A549 (cell line): ENCODE data around the gene NPFFR1. TPM values are rescaled to one million over a fixed set of nuclear protein-coding genes. Genes with fewer than 3 reads are reported as not detected.

ENCODE experiments used
- ATAC-seq, 2 experiments: fragments of 200-7000 bp in 1 of 2; fragments of >200 bp in 1 of 2; cut with Nextera tagmentation in 1 of 2; cut with Tn5 transposase in 1 of 2; 3 replicates each; pipeline versions ENCODE4 v1.8.0 to v1.9.1; 2018 to 2020; ENCODE audit warnings: mild to moderate bottlenecking in 1 of 2, moderate library complexity in 1 of 2
- CTCF ChIA-PET: fragments of 300-600 bp; sonication (Branson Sonifier 250); formaldehyde crosslinking; extraction: SDS; loops from one replicate; lab custom pipeline; 2021; ENCODE audit warnings: antibody characterized with exemption, inconsistent platforms; lab: Yijun Ruan, JAX
- POLR2A ChIA-PET: fragments of 350-600 bp; formaldehyde crosslinking; extraction: SDS; loops from one replicate; lab custom pipeline; 2021; ENCODE audit warnings: antibody characterized with exemption, inconsistent platforms; lab: Yijun Ruan, JAX
- DNase-seq, 2 experiments: peaks; one replicate each; pipeline versions ENCODE4 v3.0.0 to v3.0.0-alpha.2; 2011 to 2016; ENCODE audit warnings: low read depth in 1 of 2, low spot score in 1 of 2
- FAIRE-seq: peaks from 2 replicates; lab custom pipeline; 2011; peaks lifted over from hg19 to GRCh38; lab: Jason Lieb, UNC
- H3K27ac ChIP-seq, 2 experiments: fragments of >200 bp; sonication (Bioruptor Twin); formaldehyde crosslinking; 3 replicates each; pipeline ENCODE4 v1.5.1; 2016 to 2017
- H3K4me1 ChIP-seq: fragments of >200 bp; sonication (Bioruptor Twin); formaldehyde crosslinking; 3 replicates; pipeline ENCODE4 v1.6.1; 2016
- H3K4me2 ChIP-seq: fragments of >200 bp; sonication (Bioruptor Twin); formaldehyde crosslinking; 3 replicates; pipeline ENCODE4 v1.6.1; 2016
- H3K4me3 ChIP-seq: fragments of >200 bp; sonication (Bioruptor Twin); formaldehyde crosslinking; 3 replicates; pipeline ENCODE4 v1.5.1; 2016
- H3K9me3 ChIP-seq: fragments of >200 bp; sonication (Bioruptor Twin); formaldehyde crosslinking; 3 replicates; pipeline ENCODE4 v1.6.1; 2016
- CEBPB ChIP-seq, 2 experiments: fragments of >200 bp in 1 of 2; sonication (Bioruptor Twin) in 1 of 2; formaldehyde crosslinking in 1 of 2; IDR thresholded peaks; 2 replicates each; pipeline ENCODE4 v1.6.1; 2012 to 2016
- CHD2 ChIP-seq: fragments of 150-350 bp; IDR thresholded peaks from 2 replicates; pipeline ENCODE4 v1.6.1; 2014; ENCODE audit warnings: low read length; ENCODE audit not compliant: partially characterized antibody
- MAFK ChIP-seq: fragments of 450-650 bp; IDR thresholded peaks from 2 replicates; pipeline ENCODE4 v1.6.1; 2014; ENCODE audit not compliant: partially characterized antibody
- NR3C1 ChIP-seq: fragments of >200 bp; sonication (Bioruptor Twin); formaldehyde crosslinking; IDR thresholded peaks from 3 replicates; pipeline ENCODE4 v1.6.1; 2017
- PBX3 ChIP-seq: IDR thresholded peaks from 2 replicates; pipeline ENCODE4 v1.6.1; 2012
- RNF2 ChIP-seq: fragments of 200-600 bp; sonication (generic); IDR thresholded peaks from 2 replicates; pipeline ENCODE4 v1.6.1; 2016; ENCODE audit warnings: low read depth, mild to moderate bottlenecking, antibody characterized with exemption, moderate library complexity, borderline replicate concordance
- WGBS: methylation state at CpG from one replicate; pipeline ENCODE4 v1.1.6; 2017; ENCODE audit errors: missing lambda C conversion rate; 5-methylcytosine and 5-hydroxymethylcytosine counted together
- polyA minus RNA-seq: library from RNA; depleted of rRNA, polyadenylated mRNA; stranded (reverse); fragments of >200 nt; gene quantifications from 2 replicates; pipeline ENCODE4 v1.2.3, GENCODE V29; 2011; rRNA and poly(A)+ RNA removed
- polyA plus RNA-seq, 4 experiments: library from polyadenylated mRNA; depleted of rRNA in 3 of 4; stranded (reverse); fragments of >200 nt; fragmentation: RNase III in 1 of 4; extraction: RNeasy Plus Mini Kit Qiagen cat#74134 plus additional on column Dnase treatment in 1 of 4; gene quantifications; 2 replicates in 3 of 4; 3 replicates in 1 of 4; pipeline ENCODE4 v1.2.3, GENCODE V29; 2011 to 2017
- TF ChIP-seq, protein P1 (sequence below): fragments of >200 bp; sonication (Bioruptor Twin); formaldehyde crosslinking; IDR thresholded peaks from 3 replicates; pipeline ENCODE4 v1.5.1; 2016
- TF ChIP-seq, protein P2 (sequence below): fragments of 200-600 bp; sonication (generic); IDR thresholded peaks from 2 replicates; pipeline ENCODE4 v1.6.1; 2016; ENCODE audit warnings: antibody characterized with exemption, mild to moderate bottlenecking, moderate library complexity
- TF ChIP-seq, protein P3 (sequence below): fragments of 250-450 bp; sonication (Bioruptor Pico); IDR thresholded peaks from 2 replicates; pipeline ENCODE4 v1.5.0; 2020; ENCODE audit warnings: low read depth, mild to moderate bottlenecking, moderate library complexity

Gene NPFFR1
- not detected in 2 replicates for polyA plus RNA-seq (2011; rRNA removed)
- not detected in 2 replicates for polyA plus RNA-seq (2012; cell fraction: cytosol; rRNA removed)
- not detected in 2 replicates for polyA plus RNA-seq (2012; cell fraction: nucleus; rRNA removed)
- not detected in 3 replicates for polyA plus RNA-seq (2017; fragmentation: RNase III; extraction: RNeasy Plus Mini Kit Qiagen cat#74134 plus additional on column Dnase treatment)
- 0.08 TPM in 1 of 2 replicates, not detected in the other for polyA minus RNA-seq

DNA sequence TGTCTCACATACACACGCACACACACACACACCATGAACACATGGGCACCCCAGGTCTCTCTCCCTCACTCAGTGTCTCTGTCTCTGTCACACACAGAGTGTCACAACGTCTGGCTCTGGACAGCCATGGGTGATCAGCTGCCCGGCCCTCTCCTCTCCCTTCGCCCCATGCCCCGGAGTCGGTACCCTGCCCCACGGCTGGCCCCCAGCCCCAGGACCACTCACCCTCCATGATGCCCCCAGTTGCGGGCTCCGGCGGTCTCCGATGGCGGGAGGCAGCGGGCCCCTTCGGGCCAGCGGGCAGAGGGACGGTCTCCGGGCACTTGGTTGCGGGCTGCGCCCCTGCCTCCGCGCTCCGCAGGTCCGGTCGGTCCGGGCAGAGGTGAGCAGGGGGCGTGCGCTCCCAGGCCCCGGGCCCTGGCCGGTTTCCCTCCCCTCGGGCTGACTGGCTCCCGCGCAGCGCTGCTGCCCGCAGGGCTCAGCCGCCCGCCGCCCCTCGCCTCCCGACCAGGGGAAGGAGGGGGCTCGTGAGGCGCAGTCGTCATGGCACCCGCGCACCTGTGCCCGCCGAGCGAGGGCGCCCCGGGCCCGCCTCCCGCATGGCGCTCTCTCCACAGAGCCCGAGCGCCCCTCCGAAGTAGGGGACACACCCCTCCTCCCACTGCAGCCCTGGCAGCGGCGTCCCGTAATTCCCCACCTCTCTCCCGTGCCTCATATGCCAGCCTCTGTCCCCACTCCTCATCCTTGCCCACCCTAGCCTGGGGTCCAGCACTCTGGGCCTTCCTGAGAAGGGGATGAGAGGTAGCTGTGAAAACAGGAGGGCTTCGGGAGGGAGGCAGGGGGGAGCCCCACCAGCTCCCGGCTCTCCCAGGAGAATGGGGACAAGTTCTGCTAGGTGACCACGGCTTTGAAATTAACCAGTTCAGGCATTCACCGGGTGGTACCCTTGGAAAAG, at the start of gene NPFFR1:
Gene NPFFR1, minus strand, starts transcription at position 560 of the 955 bp plus-strand sequence. Its CDS starts 328 bp downstream, at position 232.
- FAIRE-seq = no peak
- no peak for DNase-seq
- Histone ChIP-seq H3K4me3 (peak within 1 kb of the TSS; percentile 37), H3K27ac (peak within 1 kb of the TSS in 1 of 2 experiments; percentile 37; a peak in 2 of 6 replicates), H3K4me2 (peak within 1 kb of the TSS; percentile 81), H3K4me1 (0 out of 3 replicates have a peak, but pooled peaks cover 3% of the 10 kb centered on the region), H3K9me3 (no peaks in the 10 kb centered on the region)
- WGBS = 21% methylated on average over 8 of the region's 63 CpGs
- ChIA-PET CTCF (interaction anchor here (0.9 to 2.2 kb wide), 3 partner anchors 37 to 104 kb away, joined by 3 to 4 read pairs (median 4); no protein-coding TSS in a partner anchor), POLR2A (no interaction called here)
- TF ChIP-seq, protein P1, sequence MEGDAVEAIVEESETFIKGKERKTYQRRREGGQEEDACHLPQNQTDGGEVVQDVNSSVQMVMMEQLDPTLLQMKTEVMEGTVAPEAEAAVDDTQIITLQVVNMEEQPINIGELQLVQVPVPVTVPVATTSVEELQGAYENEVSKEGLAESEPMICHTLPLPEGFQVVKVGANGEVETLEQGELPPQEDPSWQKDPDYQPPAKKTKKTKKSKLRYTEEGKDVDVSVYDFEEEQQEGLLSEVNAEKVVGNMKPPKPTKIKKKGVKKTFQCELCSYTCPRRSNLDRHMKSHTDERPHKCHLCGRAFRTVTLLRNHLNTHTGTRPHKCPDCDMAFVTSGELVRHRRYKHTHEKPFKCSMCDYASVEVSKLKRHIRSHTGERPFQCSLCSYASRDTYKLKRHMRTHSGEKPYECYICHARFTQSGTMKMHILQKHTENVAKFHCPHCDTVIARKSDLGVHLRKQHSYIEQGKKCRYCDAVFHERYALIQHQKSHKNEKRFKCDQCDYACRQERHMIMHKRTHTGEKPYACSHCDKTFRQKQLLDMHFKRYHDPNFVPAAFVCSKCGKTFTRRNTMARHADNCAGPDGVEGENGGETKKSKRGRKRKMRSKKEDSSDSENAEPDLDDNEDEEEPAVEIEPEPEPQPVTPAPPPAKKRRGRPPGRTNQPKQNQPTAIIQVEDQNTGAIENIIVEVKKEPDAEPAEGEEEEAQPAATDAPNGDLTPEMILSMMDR = no peak
- no peak for TF ChIP-seq CEBPB (IDR thresholded peaks at IDR 0.05)
- no peak for TF ChIP-seq RNF2
- TF ChIP-seq CHD2 = no peak
- no peak for TF ChIP-seq PBX3
- TF ChIP-seq, protein P2, sequence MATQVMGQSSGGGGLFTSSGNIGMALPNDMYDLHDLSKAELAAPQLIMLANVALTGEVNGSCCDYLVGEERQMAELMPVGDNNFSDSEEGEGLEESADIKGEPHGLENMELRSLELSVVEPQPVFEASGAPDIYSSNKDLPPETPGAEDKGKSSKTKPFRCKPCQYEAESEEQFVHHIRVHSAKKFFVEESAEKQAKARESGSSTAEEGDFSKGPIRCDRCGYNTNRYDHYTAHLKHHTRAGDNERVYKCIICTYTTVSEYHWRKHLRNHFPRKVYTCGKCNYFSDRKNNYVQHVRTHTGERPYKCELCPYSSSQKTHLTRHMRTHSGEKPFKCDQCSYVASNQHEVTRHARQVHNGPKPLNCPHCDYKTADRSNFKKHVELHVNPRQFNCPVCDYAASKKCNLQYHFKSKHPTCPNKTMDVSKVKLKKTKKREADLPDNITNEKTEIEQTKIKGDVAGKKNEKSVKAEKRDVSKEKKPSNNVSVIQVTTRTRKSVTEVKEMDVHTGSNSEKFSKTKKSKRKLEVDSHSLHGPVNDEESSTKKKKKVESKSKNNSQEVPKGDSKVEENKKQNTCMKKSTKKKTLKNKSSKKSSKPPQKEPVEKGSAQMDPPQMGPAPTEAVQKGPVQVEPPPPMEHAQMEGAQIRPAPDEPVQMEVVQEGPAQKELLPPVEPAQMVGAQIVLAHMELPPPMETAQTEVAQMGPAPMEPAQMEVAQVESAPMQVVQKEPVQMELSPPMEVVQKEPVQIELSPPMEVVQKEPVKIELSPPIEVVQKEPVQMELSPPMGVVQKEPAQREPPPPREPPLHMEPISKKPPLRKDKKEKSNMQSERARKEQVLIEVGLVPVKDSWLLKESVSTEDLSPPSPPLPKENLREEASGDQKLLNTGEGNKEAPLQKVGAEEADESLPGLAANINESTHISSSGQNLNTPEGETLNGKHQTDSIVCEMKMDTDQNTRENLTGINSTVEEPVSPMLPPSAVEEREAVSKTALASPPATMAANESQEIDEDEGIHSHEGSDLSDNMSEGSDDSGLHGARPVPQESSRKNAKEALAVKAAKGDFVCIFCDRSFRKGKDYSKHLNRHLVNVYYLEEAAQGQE = no peak
- ATAC-seq = peak; percentile 57 to 64; a peak in 5 of 6 replicates

DNA sequence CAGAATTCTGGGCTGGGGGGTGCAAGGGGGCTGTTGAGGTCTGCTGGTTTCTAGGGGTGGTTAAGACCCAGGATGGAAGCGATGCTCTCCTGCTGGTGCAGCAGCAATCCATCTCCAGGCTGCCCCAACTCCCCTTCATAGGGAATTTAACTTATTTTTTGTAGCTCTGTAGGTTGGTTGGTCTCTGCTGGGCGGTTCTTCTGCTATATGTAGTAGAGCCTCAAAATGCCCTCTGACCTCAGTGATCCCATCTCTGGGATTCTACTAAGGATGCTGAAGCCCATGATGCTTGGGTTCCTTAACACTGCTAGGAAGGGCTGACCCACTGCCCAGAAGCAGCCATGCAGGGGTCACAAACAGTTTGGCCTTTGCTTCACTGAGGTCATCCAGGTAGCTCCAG, 49.5 kb upstream of the NPFFR1 start:
- no peak for DNase-seq
- Histone ChIP-seq H3K9me3 (peaks cover 5% of the 10 kb centered on the region; the same call in 1 of the 3 replicates), H3K4me1 (peaks cover 16% of the 10 kb centered on the region), H3K4me3 (no peak overlapping the region), H3K27ac (no peak overlapping the region), H3K4me2 (no peak overlapping the region)
- no peak for FAIRE-seq
- CTCF ChIA-PET = interaction anchor here (1.0 to 1.9 kb wide), 5 partner anchors 15 to 111 kb away, joined by 4 to 7 read pairs (median 4); no protein-coding TSS in a partner anchor
- TF ChIP-seq RNF2 = no peak
- TF ChIP-seq NR3C1 = no peak
- TF ChIP-seq MAFK = no peak
- TF ChIP-seq, protein P3, sequence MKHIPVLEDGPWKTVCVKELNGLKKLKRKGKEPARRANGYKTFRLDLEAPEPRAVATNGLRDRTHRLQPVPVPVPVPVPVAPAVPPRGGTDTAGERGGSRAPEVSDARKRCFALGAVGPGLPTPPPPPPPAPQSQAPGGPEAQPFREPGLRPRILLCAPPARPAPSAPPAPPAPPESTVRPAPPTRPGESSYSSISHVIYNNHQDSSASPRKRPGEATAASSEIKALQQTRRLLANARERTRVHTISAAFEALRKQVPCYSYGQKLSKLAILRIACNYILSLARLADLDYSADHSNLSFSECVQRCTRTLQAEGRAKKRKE (CRISPR knock-in tag) = no peak
- no peak for ATAC-seq
- POLR2A ChIA-PET = no interaction called here
- WGBS = 86% methylated on average over 1 of the region's 2 CpGs
